GM18498 (cell line): ENCODE data around the gene RNPS1.

Experiments
- ATAC-seq: cut with Tn5 transposase; IDR thresholded peaks from one replicate; pipeline ENCODE4 v1.9.1; 2021; ENCODE audit warnings: mild to moderate bottlenecking, moderate library complexity; ENCODE audit not compliant: unreplicated experiment

The RNPS1 gene

GRCh38 chr16:2267913-2268666 is at the start of gene RNPS1:
Gene RNPS1 (minus strand): TSS chr16:2268126. CDS start chr16:2264643, 3,483 bp downstream.
- peak; percentile 83 for ATAC-seq

- ATAC-seq: no peak
These were observed 49.5 kb upstream of the RNPS1 start for GRCh38 chr16:2317231-2318020.

GRCh38 chr16:2308089-2308962 is 40.4 kb upstream of the RNPS1 start:
- ATAC-seq: no peak

- no peak for ATAC-seq
These were observed 31.9 kb upstream of the RNPS1 start for GRCh38 chr16:2299915-2300192.

- no peak for ATAC-seq
These were observed 31.4 kb upstream of the RNPS1 start for GRCh38 chr16:2299121-2299914.

GRCh38 chr16:2298621-2299020 is 30.7 kb upstream of the RNPS1 start:
- ATAC-seq: no peak

GRCh38 chr16:2297506-2297860 is 29.6 kb upstream of the RNPS1 start:
- no peak for ATAC-seq

- ATAC-seq: no peak
These were observed 29.0 kb upstream of the RNPS1 start for GRCh38 chr16:2296661-2297505.

- ATAC-seq: peak; percentile 67
These were observed 27.3 kb upstream of the RNPS1 start for GRCh38 chr16:2295056-2295798.

GRCh38 chr16:2292221-2292620 is 24.3 kb upstream of the RNPS1 start:
- no peak for ATAC-seq

- ATAC-seq: no peak
These were observed 21.4 kb upstream of the RNPS1 start for GRCh38 chr16:2289282-2289681.

GRCh38 chr16:2288726-2289125 is 20.8 kb upstream of the RNPS1 start:
- no peak for ATAC-seq

GRCh38 chr16:2287916-2288547 is 20.1 kb upstream of the RNPS1 start:
- ATAC-seq: no peak

GRCh38 chr16:2286550-2286949 is 18.6 kb upstream of the RNPS1 start:
- ATAC-seq: no peak

- ATAC-seq: no peak
These were observed 17.8 kb upstream of the RNPS1 start for GRCh38 chr16:2285731-2286191.

GRCh38 chr16:2284797-2285576 is 17.1 kb upstream of the RNPS1 start:
- ATAC-seq: no peak

- no peak for ATAC-seq
These were observed 16.3 kb upstream of the RNPS1 start for GRCh38 chr16:2284001-2284770.
